IMR-90 (cell line): ENCODE results near the gene CRYZL1. TPM values are rescaled to one million over a fixed set of nuclear protein-coding genes. Genes with fewer than 3 reads are reported as not detected.

Source experiments
- ATAC-seq: fragments of 200-7000 bp; cut with Tn5 transposase; 2 replicates; pipeline ENCODE4 v1.9.1; 2020; ENCODE audit warnings: low read depth, mild to moderate bottlenecking, moderate library complexity
- BruUV-seq: library from RNA; stranded (reverse); fragments of 400-500 nt; replicated peaks from 2 replicates; lab custom pipeline; 2021; lab: Mats Ljungman, UMichigan
- CTCF ChIA-PET: fragments of 300-600 bp; formaldehyde crosslinking; extraction: SDS; loops from one replicate; lab custom pipeline; 2021; ENCODE audit warnings: antibody characterized with exemption; lab: Yijun Ruan, JAX
- POLR2A ChIA-PET: fragments of 300-600 bp; sonication (Branson Sonifier 250); formaldehyde crosslinking; loops from one replicate; lab custom pipeline; 2022; ENCODE audit warnings: antibody characterized with exemption; ENCODE audit not compliant: unreplicated experiment; lab: Charles Lee
- DNase-seq: peaks from one replicate; pipeline ENCODE4 v3.0.0; 2013
- H2AFZ ChIP-seq: replicated peaks from 2 replicates; pipeline ENCODE3; 2013; ENCODE audit warnings: low read length, mild to moderate bottlenecking; ENCODE audit not compliant: poor library complexity
- H2AK5ac ChIP-seq: 2 replicates; pipeline ENCODE4 v1.6.1; 2013; ENCODE audit warnings: low read depth, low read length, inconsistent platforms
- H2AK9ac ChIP-seq: replicated peaks from 2 replicates; pipeline ENCODE3; 2013; ENCODE audit warnings: mild to moderate bottlenecking, low read depth, low read length, moderate library complexity; ENCODE audit not compliant: poor library complexity
- H2BK120ac ChIP-seq: 2 replicates; pipeline ENCODE4 v1.6.1; 2013; ENCODE audit warnings: low read depth, low read length, inconsistent platforms
- H2BK15ac ChIP-seq: 3 replicates; pipeline ENCODE4 v1.6.1; 2013; ENCODE audit warnings: low read depth, low read length, inconsistent platforms
- H2BK20ac ChIP-seq: 2 replicates; pipeline ENCODE4 v1.6.1; 2013; ENCODE audit warnings: low read depth, mild to moderate bottlenecking, inconsistent platforms, low read length, moderate library complexity
- H2BK5ac ChIP-seq: 2 replicates; pipeline ENCODE4 v1.6.1; 2013; ENCODE audit warnings: mild to moderate bottlenecking, low read depth, low read length, inconsistent platforms; ENCODE audit not compliant: poor library complexity, severe bottlenecking
- H3K14ac ChIP-seq: replicated peaks from 2 replicates; pipeline ENCODE4 v1.6.1; 2013; ENCODE audit warnings: low read depth, low read length, inconsistent platforms
- H3K18ac ChIP-seq: 2 replicates; pipeline ENCODE4 v1.6.1; 2013; ENCODE audit warnings: low read depth, low read length, control low read depth
- H3K23ac ChIP-seq: 2 replicates; pipeline ENCODE4 v1.6.1; 2013; ENCODE audit warnings: low read depth, low read length, inconsistent platforms
- H3K27ac ChIP-seq: 2 replicates; pipeline ENCODE4 v1.5.1; 2013; ENCODE audit warnings: mild to moderate bottlenecking, control low read depth, low read length; ENCODE audit not compliant: insufficient read depth
- H3K27me3 ChIP-seq: 2 replicates; pipeline ENCODE4 v1.6.1; 2013; ENCODE audit warnings: low read length; ENCODE audit not compliant: control insufficient read depth, insufficient read depth
- H3K36me3 ChIP-seq: 2 replicates; pipeline ENCODE4 v1.6.1; 2013; ENCODE audit warnings: low read length, mixed read lengths; ENCODE audit not compliant: control insufficient read depth, insufficient read depth
- H3K4ac ChIP-seq: 2 replicates; pipeline ENCODE4 v1.6.1; 2013; ENCODE audit warnings: low read depth, low read length, inconsistent platforms
- H3K4me1 ChIP-seq: 2 replicates; pipeline ENCODE4 v1.6.1; 2013; ENCODE audit warnings: low read length, mixed read lengths; ENCODE audit not compliant: control insufficient read depth, insufficient read depth
- H3K4me2 ChIP-seq: 2 replicates; pipeline ENCODE4 v1.6.1; 2013; ENCODE audit warnings: low read depth, mild to moderate bottlenecking, control low read depth, low read length, moderate library complexity
- H3K4me3 ChIP-seq: 2 replicates; pipeline ENCODE4 v1.5.1; 2013; ENCODE audit warnings: low read depth, mild to moderate bottlenecking, control low read depth, low read length, moderate library complexity; ENCODE audit not compliant: insufficient read depth
- H3K56ac ChIP-seq: 2 replicates; pipeline ENCODE4 v1.6.1; 2013; ENCODE audit warnings: low read length, inconsistent platforms; ENCODE audit not compliant: insufficient read depth; ENCODE audit errors: extremely low read depth
- H3K79me1 ChIP-seq, 2 experiments: 2 replicates each; pipeline ENCODE4 v1.6.1; 2013; ENCODE audit warnings: low read length in 2 of 2, inconsistent platforms in 1 of 2, low read depth in 1 of 2
- H3K9ac ChIP-seq: 2 replicates; pipeline ENCODE4 v1.6.1; 2013; ENCODE audit warnings: low read depth, low read length, control low read depth
- H3K9me1 ChIP-seq: 2 replicates; pipeline ENCODE4 v1.6.1; 2013; ENCODE audit warnings: low read length, inconsistent platforms; ENCODE audit not compliant: insufficient read depth
- H3K9me3 ChIP-seq: 2 replicates; pipeline ENCODE4 v1.6.1; 2013; ENCODE audit warnings: low read length; ENCODE audit not compliant: control insufficient read depth, insufficient read depth
- H4K20me1 ChIP-seq: 2 replicates; pipeline ENCODE4 v1.6.1; 2013; ENCODE audit warnings: low read length, inconsistent platforms; ENCODE audit not compliant: insufficient read depth
- H4K5ac ChIP-seq: 2 replicates; pipeline ENCODE4 v1.6.1; 2013; ENCODE audit warnings: mild to moderate bottlenecking, low read depth, low read length, control low read depth
- H4K8ac ChIP-seq, 2 experiments: 2 replicates each; pipeline ENCODE4 v1.6.1; 2013; ENCODE audit warnings: low read depth in 2 of 2, low read length in 2 of 2, control low read depth in 1 of 2, inconsistent platforms in 1 of 2
- H4K91ac ChIP-seq: 2 replicates; pipeline ENCODE4 v1.6.1; 2013; ENCODE audit warnings: low read depth, low read length, inconsistent platforms; ENCODE audit not compliant: insufficient read depth
- BHLHE40 ChIP-seq: fragments of 150-350 bp; IDR thresholded peaks from 2 replicates; pipeline ENCODE4 v1.6.1; 2016; ENCODE audit warnings: mild to moderate bottlenecking, low read depth, low read length
- CEBPB ChIP-seq: IDR thresholded peaks from 2 replicates; pipeline ENCODE4 v1.6.1; 2012; ENCODE audit warnings: low read depth, low read length, improper control_type of control experiment
- CHD1 ChIP-seq: IDR thresholded peaks from 2 replicates; pipeline ENCODE4 v1.6.1; 2012; ENCODE audit warnings: low read depth, low read length, improper control_type of control experiment
- FOS ChIP-seq: fragments of 150-350 bp; IDR thresholded peaks from 2 replicates; pipeline ENCODE4 v1.6.1; 2016; ENCODE audit warnings: low read depth, low read length
- MAFK ChIP-seq: IDR thresholded peaks from 2 replicates; pipeline ENCODE4 v1.6.1; 2012; ENCODE audit warnings: low read depth, low read length, improper control_type of control experiment
- MAZ ChIP-seq: IDR thresholded peaks from 2 replicates; pipeline ENCODE4 v1.6.1; 2012; ENCODE audit warnings: low read depth, mild to moderate bottlenecking, low read length, improper control_type of control experiment, moderate library complexity, borderline replicate concordance
- MXI1 ChIP-seq: IDR thresholded peaks from 2 replicates; pipeline ENCODE4 v1.6.1; 2012; ENCODE audit warnings: low read depth, mild to moderate bottlenecking, low read length, moderate library complexity, borderline replicate concordance
- NFE2L2 ChIP-seq: fragments of 150-350 bp; IDR thresholded peaks from 2 replicates; pipeline ENCODE4 v1.6.1; 2016; ENCODE audit warnings: low read depth, mild to moderate bottlenecking, low read length
- POLR2A ChIP-seq: IDR thresholded peaks from 2 replicates; pipeline ENCODE4 v1.6.1; 2012; ENCODE audit warnings: mild to moderate bottlenecking, low read depth, low read length
- RAD21 ChIP-seq: IDR thresholded peaks from 2 replicates; pipeline ENCODE4 v1.6.1; 2012; ENCODE audit warnings: low read length, improper control_type of control experiment
- RCOR1 ChIP-seq: IDR thresholded peaks from 2 replicates; pipeline ENCODE4 v1.6.1; 2012; ENCODE audit warnings: mild to moderate bottlenecking, low read length, improper control_type of control experiment; ENCODE audit not compliant: insufficient replicate concordance
- RFX5 ChIP-seq: IDR thresholded peaks from 2 replicates; pipeline ENCODE4 v1.8.0; 2012; ENCODE audit warnings: low read depth, mild to moderate bottlenecking, low read length, moderate library complexity
- SMC3 ChIP-seq: fragments of 150-350 bp; IDR thresholded peaks from 2 replicates; pipeline ENCODE4 v1.6.1; 2016; ENCODE audit warnings: low read depth, mild to moderate bottlenecking, antibody characterized with exemption, low read length, moderate library complexity
- WGBS, 2 experiments: methylation state at CpG; one replicate each; pipeline versions ENCODE4 v1.1.5 to v1.1.7; 2013; ENCODE audit warnings: missing lambda C conversion rate in 2 of 2; ENCODE audit not compliant: insufficient read length in 1 of 2; ENCODE audit errors: extremely low coverage in 2 of 2; 5-methylcytosine and 5-hydroxymethylcytosine counted together
- dilution Hi-C: fragments of 300-500 bp; cut with HindIII; formaldehyde crosslinking; loops from one replicate; pipeline ENCODE4 v1.14.3; 2018; ENCODE audit warnings: low sequenced_read_pairs; ENCODE audit not compliant: unreplicated experiment
- in situ Hi-C: fragments of 300-500 bp; cut with MboI; formaldehyde crosslinking; loops from 3 replicates; pipeline ENCODE4 v1.14.3; 2019; ENCODE audit warnings: low sequenced_read_pairs, inconsistent platforms, mixed read lengths
- intact Hi-C: fragments of 100-400 bp; cut with micrococcal nuclease; formaldehyde crosslinking; loops from 2 replicates; pipeline ENCODE4 v1.10.0; 2022
- polyA plus RNA-seq, 3 experiments: library from polyadenylated mRNA; depleted of rRNA; stranded (reverse); fragments of >200 nt; gene quantifications; 2 replicates each; pipeline ENCODE4 v1.2.3, GENCODE V29; 2012; ENCODE audit warnings: low replicate concordance in 1 of 3
- total RNA-seq: library from RNA; depleted of rRNA; stranded (reverse); fragments of >200 nt; gene quantifications from 2 replicates; pipeline ENCODE4 v1.2.3, GENCODE V29; 2012
- TF ChIP-seq, protein P1 (sequence below): fragments of 150-350 bp; IDR thresholded peaks from 2 replicates; pipeline ENCODE4 v1.6.1; 2016; ENCODE audit warnings: low read depth, mild to moderate bottlenecking, low read length, moderate library complexity, borderline replicate concordance
- TF ChIP-seq, protein P2 (sequence below): conservative IDR thresholded peaks from 2 replicates; pipeline ENCODE4 v1.5.1; 2012; ENCODE audit warnings: mild to moderate bottlenecking, low read depth, low read length, improper control_type of control experiment
- TF ChIP-seq, protein P3 (sequence below): fragments of 150-350 bp; IDR thresholded peaks from 2 replicates; pipeline ENCODE4 v1.6.1; 2017; ENCODE audit warnings: mild to moderate bottlenecking, antibody characterized with exemption, low read length, low read depth

The CRYZL1 gene
- total and polyA plus RNA-seq, 2 of the 4 experiments (the other 2 are of a cell fraction), result 19.9 to 28.5 TPM

DNA sequence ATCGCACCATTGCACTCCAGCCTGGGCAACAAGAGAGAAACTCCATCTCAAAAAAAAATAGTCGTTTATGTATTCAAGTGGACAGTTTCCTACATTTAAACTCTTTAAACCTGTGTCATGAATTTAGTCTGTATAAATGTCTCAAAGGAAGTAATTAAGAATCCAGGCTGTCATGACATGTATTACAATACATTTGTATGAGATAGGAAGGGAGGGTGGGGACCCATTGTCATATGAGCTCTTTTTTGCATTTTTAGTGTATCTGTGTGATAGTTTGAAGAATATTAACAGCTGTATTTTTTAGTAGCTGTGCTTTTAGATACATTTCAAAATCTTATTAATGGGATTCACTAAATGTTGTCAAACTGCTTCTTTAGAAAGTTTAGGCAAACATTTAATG lies 73.1 kb downstream of the CRYZL1 start:
- Histone ChIP-seq H2AFZ (no peak overlapping the region), H3K14ac (no peak overlapping the region), H4K20me1 (peaks cover 20% of the 10 kb centered on the region), H2BK15ac (no peak overlapping the region), H3K27me3 (no peaks in the 10 kb centered on the region), H3K4me2 (no peak overlapping the region), H3K27ac (no peak overlapping the region), H2BK20ac (no peak overlapping the region), H3K4me3 (no peak overlapping the region), H4K5ac (no peak overlapping the region), H2BK120ac (no peak overlapping the region), H3K4ac (no peak overlapping the region), H2BK5ac (no peak overlapping the region), H4K8ac (no peak overlapping the region), H3K9me1 (0 out of 2 replicates have a peak, but pooled peaks cover 3% of the 10 kb centered on the region), H3K56ac (no peak overlapping the region), H2AK5ac (no peak overlapping the region), H3K23ac (no peak overlapping the region), H3K79me1 (peaks cover 15 to 41% of the 10 kb centered on the region in 2 experiments), H3K9ac (no peak overlapping the region), H3K36me3 (peaks cover 39% of the 10 kb centered on the region), H3K4me1 (peaks cover 3% of the 10 kb centered on the region; the same call in 1 of the 2 replicates), H2AK9ac (no peak overlapping the region), H3K9me3 (no peaks in the 10 kb centered on the region), H3K18ac (no peak overlapping the region), H4K91ac (no peak overlapping the region)
- WGBS, 2 experiments, result no CpG with 5 or more reads among the region's 2 CpGs
- ATAC-seq (no peak), DNase-seq (no peak)
- intact Hi-C loops (no loop called here), dilution Hi-C loops (no loop called here), in situ Hi-C loops (no loop called here)
- ChIA-PET CTCF (no interaction called here), POLR2A (no interaction called here)
- no TSS peak for BruUV-seq
- TF ChIP-seq POLR2A (no peak), MAFK (no peak), RAD21 (no peak), SMC3 (no peak), MXI1 (no peak), RCOR1 (no peak), CHD1 (no peak), NFE2L2 (no peak), BHLHE40 (no peak), FOS (no peak), CEBPB (no peak), MAZ (no peak), RFX5 (no peak)
- TF ChIP-seq, protein P1, sequence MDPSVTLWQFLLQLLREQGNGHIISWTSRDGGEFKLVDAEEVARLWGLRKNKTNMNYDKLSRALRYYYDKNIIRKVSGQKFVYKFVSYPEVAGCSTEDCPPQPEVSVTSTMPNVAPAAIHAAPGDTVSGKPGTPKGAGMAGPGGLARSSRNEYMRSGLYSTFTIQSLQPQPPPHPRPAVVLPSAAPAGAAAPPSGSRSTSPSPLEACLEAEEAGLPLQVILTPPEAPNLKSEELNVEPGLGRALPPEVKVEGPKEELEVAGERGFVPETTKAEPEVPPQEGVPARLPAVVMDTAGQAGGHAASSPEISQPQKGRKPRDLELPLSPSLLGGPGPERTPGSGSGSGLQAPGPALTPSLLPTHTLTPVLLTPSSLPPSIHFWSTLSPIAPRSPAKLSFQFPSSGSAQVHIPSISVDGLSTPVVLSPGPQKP, result no peak
- TF ChIP-seq, protein P2, sequence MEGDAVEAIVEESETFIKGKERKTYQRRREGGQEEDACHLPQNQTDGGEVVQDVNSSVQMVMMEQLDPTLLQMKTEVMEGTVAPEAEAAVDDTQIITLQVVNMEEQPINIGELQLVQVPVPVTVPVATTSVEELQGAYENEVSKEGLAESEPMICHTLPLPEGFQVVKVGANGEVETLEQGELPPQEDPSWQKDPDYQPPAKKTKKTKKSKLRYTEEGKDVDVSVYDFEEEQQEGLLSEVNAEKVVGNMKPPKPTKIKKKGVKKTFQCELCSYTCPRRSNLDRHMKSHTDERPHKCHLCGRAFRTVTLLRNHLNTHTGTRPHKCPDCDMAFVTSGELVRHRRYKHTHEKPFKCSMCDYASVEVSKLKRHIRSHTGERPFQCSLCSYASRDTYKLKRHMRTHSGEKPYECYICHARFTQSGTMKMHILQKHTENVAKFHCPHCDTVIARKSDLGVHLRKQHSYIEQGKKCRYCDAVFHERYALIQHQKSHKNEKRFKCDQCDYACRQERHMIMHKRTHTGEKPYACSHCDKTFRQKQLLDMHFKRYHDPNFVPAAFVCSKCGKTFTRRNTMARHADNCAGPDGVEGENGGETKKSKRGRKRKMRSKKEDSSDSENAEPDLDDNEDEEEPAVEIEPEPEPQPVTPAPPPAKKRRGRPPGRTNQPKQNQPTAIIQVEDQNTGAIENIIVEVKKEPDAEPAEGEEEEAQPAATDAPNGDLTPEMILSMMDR, result no peak
- TF ChIP-seq, protein P3, sequence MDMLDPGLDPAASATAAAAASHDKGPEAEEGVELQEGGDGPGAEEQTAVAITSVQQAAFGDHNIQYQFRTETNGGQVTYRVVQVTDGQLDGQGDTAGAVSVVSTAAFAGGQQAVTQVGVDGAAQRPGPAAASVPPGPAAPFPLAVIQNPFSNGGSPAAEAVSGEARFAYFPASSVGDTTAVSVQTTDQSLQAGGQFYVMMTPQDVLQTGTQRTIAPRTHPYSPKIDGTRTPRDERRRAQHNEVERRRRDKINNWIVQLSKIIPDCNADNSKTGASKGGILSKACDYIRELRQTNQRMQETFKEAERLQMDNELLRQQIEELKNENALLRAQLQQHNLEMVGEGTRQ, result no peak
